Skeletal muscle satellite cell (primary cell): ENCODE results near the gene GNGT2.
A peak's percentile ranks its signal among the peaks of the same experiment; 100 is the strongest.

Experiments used
- H3K27me3 ChIP-seq: 2 replicates; pipeline ENCODE4 v1.7.0; 2013; ENCODE audit warnings: low read length; ENCODE audit not compliant: control insufficient read depth, insufficient read depth
- H3K36me3 ChIP-seq: 2 replicates; pipeline ENCODE4 v1.7.0; 2013; ENCODE audit warnings: mild to moderate bottlenecking, control low read depth, low read length; ENCODE audit not compliant: insufficient read depth
- H3K4me1 ChIP-seq: 2 replicates; pipeline ENCODE4 v1.7.0; 2013; ENCODE audit warnings: low read length; ENCODE audit not compliant: control insufficient read depth, insufficient read depth
- H3K4me2 ChIP-seq: 2 replicates; pipeline ENCODE4 v1.7.0; 2013; ENCODE audit warnings: mild to moderate bottlenecking, low read length
- H3K4me3 ChIP-seq: 2 replicates; pipeline ENCODE4 v1.7.0; 2013; ENCODE audit warnings: low read length
- H3K9ac ChIP-seq: 2 replicates; pipeline ENCODE4 v1.7.0; 2013; ENCODE audit warnings: mild to moderate bottlenecking, low read depth, low read length, moderate library complexity
- H3K9me3 ChIP-seq: replicated peaks from 2 replicates; pipeline ENCODE4 v1.7.0; 2013; ENCODE audit warnings: mild to moderate bottlenecking, control low read depth, low read length

The GNGT2 gene

DNA sequence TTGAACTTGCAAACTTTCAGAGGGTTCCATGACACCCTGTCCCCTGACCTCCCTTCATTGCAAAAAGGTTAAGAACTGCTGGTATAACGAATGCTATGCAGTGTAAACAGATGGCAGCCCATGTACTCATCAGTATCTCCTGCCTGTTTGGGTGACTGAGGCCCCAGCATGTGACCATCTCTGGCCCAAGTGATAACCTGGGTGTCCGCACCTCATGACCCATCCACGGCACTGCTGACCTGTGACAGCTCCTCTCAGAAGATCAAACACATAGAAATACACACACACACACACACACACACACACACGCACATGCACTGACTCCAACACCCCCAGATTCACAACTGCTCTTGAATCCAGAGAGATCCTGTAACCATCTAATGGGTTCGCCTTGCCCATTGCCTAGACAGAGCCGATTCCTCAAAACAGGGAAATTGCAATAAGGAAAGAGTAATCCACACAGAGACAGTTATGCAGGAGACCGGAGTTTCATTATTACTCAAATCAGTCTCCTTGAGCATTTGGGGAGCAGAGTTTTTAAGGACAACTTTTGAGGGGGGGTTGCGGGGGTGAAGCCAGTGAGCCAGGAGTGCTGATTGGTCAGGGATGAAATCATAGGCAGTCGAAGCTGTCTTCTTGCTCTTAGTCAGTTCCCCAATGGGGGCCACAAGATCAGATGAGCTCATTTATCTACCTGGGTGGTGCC, 31.5 kb upstream of the GNGT2 start:
- H3K9ac ChIP-seq: no peak overlapping the region
- no peaks in the 10 kb centered on the region for H3K36me3 ChIP-seq
- H3K4me3 ChIP-seq: no peak overlapping the region
- H3K9me3 ChIP-seq: no peaks in the 10 kb centered on the region
- H3K4me1 ChIP-seq: no peaks in the 10 kb centered on the region
- H3K27me3 ChIP-seq: peaks cover 29% of the 10 kb centered on the region
- no peak overlapping the region for H3K4me2 ChIP-seq

DNA sequence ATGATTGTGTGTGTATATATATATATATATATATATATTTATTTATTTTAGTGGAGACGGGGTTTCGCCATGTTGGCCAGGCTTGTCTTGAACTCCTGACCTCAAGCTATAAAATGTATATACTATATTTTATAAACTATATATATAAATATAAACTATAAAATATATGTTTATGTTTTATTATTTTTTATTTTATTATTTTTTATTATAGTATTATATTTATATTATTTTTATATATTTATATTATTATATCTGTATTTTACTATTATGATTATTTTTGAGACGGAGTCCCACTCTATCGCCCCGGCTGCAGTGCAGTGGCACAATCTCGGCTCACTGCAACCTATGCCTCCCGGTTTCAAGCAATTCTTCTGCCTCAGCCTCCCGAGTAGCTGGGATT, 30.7 kb upstream of the GNGT2 start:
- no peaks in the 10 kb centered on the region for H3K4me1 ChIP-seq
- no peaks in the 10 kb centered on the region for H3K36me3 ChIP-seq
- H3K9ac ChIP-seq: no peak overlapping the region
- no peak overlapping the region for H3K4me2 ChIP-seq
- H3K9me3 ChIP-seq: no peaks in the 10 kb centered on the region
- peaks cover 36% of the 10 kb centered on the region for H3K27me3 ChIP-seq
- H3K4me3 ChIP-seq: no peak overlapping the region

DNA sequence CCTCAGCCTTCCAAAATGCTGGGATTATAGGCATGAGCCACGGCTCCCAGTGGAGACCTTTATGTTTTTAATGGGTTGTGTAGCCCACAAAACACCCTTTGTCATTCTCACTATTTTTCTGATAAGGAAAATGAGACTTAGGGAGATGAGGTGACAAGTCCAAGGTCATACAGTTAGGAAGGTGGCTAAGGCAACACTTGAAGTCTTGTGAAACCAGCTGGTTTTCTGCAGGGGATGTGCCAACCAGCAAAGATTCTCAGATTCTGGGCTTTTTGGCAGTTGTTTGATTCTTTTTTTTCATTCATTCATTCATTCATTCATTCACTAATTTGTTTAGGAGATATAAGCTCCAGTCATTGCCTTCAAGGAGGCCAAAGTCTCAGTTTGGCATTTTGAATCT, 30.2 kb upstream of the GNGT2 start:
- H3K27me3 ChIP-seq: peaks cover 40% of the 10 kb centered on the region
- H3K36me3 ChIP-seq: no peaks in the 10 kb centered on the region
- H3K4me3 ChIP-seq: no peak overlapping the region
- no peaks in the 10 kb centered on the region for H3K9me3 ChIP-seq
- no peaks in the 10 kb centered on the region for H3K4me1 ChIP-seq
- H3K9ac ChIP-seq: no peak overlapping the region
- H3K4me2 ChIP-seq: no peak overlapping the region

DNA sequence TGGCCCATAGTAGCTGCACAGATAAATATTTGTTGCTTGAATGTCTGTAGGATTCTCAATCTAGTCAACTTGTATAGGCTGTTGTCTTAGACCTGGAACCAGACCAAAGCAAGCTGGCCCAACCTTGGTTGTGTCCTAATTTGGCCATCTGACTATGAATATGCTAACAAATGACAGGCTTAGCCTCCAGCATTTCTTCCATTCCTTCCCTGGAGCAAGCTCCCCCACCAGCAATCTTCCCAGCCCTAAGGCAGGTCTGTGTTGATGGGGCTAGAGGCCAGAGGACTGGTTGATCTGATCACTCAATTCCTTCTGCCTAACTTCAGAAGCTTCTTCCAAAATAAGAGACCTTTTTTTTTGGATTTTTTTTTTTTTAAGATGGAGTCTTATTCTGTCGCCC, 29.6 kb upstream of the GNGT2 start:
- H3K4me1 ChIP-seq: no peaks in the 10 kb centered on the region
- no peaks in the 10 kb centered on the region for H3K36me3 ChIP-seq
- H3K4me3 ChIP-seq: no peak overlapping the region
- no peaks in the 10 kb centered on the region for H3K9me3 ChIP-seq
- peaks cover 40% of the 10 kb centered on the region for H3K27me3 ChIP-seq
- H3K4me2 ChIP-seq: no peak overlapping the region
- no peak overlapping the region for H3K9ac ChIP-seq

DNA sequence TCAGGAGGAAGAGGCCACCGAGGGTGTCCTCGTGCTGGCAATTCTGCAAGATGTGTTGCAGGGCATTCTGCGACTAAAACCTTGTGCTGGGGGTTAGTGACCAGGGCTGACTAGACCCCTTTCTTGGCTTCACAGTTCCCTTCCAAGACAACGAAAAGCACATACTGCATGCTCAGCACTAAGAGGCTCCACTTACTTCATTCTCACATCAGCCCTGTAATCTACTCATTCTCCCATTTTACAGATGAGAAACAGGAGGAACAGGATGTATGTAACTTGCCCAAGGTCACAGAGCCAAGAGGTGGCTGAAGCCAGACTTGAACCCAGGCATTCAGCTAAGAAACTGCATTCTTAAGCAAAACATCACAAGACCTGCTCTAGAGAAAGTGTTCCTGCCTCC, 25.5 kb upstream of the GNGT2 start:
- Histone ChIP-seq H3K36me3 (no peaks in the 10 kb centered on the region), H3K9me3 (no peaks in the 10 kb centered on the region), H3K4me2 (no peak overlapping the region), H3K4me3 (no peak overlapping the region), H3K9ac (no peak overlapping the region), H3K27me3 (peaks cover 39% of the 10 kb centered on the region), H3K4me1 (peaks cover 4% of the 10 kb centered on the region)

DNA sequence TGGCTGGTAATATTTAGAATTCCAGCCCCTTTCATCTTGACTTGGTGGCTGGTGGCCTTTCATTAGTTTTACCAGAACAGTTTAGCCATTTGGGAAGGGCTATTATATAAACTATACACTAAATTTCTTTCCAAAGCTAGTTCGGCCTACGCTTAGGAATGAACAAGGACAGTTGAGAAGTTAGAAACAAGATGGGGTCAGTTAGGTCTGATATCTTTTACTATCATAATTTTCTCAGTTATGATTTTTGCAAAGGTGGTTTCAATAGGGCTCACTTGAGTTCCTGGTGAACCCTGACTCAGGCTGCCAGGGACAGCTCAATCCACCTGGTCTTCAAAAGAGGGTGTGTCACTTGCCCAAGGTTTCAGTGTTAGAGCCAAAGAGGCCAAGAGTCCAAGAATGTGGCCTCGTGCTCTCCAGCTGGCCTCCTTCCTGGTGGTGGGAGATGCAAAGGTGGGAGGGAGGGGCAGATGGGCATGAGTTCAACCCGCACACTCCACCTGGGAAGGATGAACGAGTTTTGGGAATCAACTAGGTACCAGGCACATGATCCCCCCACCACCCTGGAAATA, 24.2 kb upstream of the GNGT2 start:
- Histone ChIP-seq H3K9me3 (no peaks in the 10 kb centered on the region), H3K27me3 (peaks cover 36% of the 10 kb centered on the region), H3K4me3 (no peak overlapping the region), H3K4me2 (no peak overlapping the region), H3K36me3 (no peaks in the 10 kb centered on the region), H3K9ac (no peak overlapping the region), H3K4me1 (peaks cover 12% of the 10 kb centered on the region)

DNA sequence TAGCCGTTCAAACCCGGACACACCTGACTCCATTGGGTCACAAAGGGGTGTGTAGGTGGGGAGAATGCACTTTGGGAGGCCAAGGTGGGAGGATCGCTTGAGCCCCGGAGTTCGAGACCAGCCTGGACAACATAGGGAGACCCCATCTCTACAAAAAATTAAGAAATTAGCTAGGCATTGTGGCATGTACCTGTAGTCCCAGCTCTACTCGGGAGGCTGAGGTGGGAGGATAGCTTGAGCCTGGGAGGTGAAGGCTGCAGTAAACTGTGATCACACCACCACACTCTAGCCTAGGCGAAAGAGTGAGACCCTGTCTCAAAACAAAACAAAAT, 21.2 kb upstream of the GNGT2 start:
- H3K9ac ChIP-seq: no peak overlapping the region
- H3K4me1 ChIP-seq: peaks cover 12% of the 10 kb centered on the region
- H3K4me2 ChIP-seq: peak overlapping the region; percentile 97
- H3K36me3 ChIP-seq: no peaks in the 10 kb centered on the region
- H3K9me3 ChIP-seq: no peaks in the 10 kb centered on the region
- H3K4me3 ChIP-seq: no peak overlapping the region
- H3K27me3 ChIP-seq: peaks cover 38% of the 10 kb centered on the region

DNA sequence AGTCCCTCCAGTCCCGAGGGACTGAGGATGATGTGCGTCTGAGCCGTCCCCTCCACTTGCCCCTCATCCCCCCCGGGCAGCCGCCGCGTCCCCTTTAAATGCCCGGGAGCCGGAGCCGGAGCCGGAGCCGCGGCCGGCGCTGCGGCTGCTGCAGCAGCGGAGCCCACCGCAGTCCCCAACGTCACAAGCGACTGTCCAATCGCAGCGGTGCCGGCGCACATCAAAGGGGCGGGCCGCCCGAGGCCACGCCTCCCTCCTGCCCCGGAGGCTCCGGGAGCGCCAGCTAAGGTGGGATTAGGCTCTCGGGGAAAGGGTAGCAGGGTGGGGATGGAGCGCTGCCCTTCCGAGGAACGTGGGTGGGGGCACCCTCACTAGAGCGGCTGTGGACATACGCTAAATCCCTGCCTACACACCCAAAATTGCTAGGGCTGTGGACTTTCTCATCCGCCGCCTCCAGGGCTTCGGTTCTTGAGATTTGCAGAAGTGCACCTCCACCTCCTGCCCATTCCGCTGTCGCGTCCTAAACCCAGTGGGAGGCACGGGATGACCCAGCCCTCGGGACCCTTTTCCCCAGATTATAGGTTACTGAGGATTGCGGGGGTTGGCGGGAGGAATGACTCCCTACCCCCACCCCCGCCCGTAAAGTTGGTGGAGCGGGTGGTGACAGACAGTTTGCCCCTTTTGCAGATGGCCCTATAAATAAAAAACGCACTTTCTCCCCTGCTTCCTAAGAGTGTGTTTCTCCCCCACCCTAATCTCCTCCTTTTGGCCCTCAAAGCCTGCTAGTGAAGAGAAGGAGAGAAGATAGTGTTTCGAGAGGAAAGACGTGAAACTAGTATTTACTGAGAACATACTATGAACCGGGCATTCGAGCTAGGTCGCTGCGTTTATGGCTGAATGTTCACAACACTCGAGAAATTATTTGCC, 20.5 kb upstream of the GNGT2 start, which contains the start of gene PHOSPHO1:
Gene PHOSPHO1 (minus strand): TSS at position 152 of the 927 bp plus-strand sequence. CDS start 4,096 bp downstream, outside the sequence.
- no peaks in the 10 kb centered on the region for H3K9me3 ChIP-seq
- no peaks in the 10 kb centered on the region for H3K36me3 ChIP-seq
- H3K4me1 ChIP-seq: peaks cover 12% of the 10 kb centered on the region
- H3K9ac ChIP-seq: peak within 1 kb of the TSS; percentile 36
- peak within 1 kb of the TSS; percentile 97 for H3K4me2 ChIP-seq
- peaks cover 39% of the 10 kb centered on the region for H3K27me3 ChIP-seq
- H3K4me3 ChIP-seq: peak within 1 kb of the TSS; percentile 87

DNA sequence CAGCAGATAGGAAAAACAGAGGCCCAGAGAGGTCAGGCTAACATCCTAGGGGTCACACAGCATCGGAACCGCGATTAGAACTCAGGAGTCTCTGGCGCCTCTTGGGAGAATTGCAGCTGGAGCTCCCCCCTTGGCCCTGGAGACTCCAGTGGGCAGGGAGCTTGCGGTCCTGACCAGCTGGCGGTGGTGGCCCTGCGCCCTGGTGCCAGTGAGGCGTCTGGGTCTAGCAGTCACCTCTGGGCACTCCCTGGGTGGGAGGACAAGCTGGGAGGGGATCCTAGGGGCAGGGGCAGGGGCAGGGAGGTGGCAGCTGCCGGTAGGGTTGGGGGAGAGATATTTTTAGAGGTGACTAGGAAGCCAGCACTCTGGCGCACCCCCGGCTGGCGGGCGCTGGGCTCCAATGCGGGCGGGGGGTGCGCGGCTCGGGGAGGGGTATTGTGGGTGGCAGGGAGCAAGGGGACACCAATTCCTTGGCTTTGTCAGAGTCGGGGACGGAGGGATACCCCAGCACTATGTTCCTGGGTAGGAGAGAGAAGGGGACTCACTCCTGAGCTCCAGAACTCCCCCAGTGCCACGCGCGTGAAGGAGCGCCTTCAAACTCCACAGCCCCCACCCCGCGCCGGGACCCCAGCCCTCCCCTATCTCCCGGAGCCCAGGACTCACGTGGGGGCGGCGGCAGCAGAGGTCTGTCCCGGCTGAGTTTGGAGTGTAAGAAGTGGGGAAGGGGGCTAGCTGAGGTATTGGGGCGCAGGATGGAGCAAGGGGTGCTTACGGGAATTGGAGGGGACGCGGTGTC, 19.6 kb upstream of the GNGT2 start:
- H3K4me1 ChIP-seq: peaks cover 12% of the 10 kb centered on the region
- no peaks in the 10 kb centered on the region for H3K9me3 ChIP-seq
- peak overlapping the region; percentile 87 for H3K4me3 ChIP-seq
- H3K4me2 ChIP-seq: peak overlapping the region; percentile 97
- no peaks in the 10 kb centered on the region for H3K36me3 ChIP-seq
- peaks cover 44% of the 10 kb centered on the region for H3K27me3 ChIP-seq
- no peak overlapping the region for H3K9ac ChIP-seq

DNA sequence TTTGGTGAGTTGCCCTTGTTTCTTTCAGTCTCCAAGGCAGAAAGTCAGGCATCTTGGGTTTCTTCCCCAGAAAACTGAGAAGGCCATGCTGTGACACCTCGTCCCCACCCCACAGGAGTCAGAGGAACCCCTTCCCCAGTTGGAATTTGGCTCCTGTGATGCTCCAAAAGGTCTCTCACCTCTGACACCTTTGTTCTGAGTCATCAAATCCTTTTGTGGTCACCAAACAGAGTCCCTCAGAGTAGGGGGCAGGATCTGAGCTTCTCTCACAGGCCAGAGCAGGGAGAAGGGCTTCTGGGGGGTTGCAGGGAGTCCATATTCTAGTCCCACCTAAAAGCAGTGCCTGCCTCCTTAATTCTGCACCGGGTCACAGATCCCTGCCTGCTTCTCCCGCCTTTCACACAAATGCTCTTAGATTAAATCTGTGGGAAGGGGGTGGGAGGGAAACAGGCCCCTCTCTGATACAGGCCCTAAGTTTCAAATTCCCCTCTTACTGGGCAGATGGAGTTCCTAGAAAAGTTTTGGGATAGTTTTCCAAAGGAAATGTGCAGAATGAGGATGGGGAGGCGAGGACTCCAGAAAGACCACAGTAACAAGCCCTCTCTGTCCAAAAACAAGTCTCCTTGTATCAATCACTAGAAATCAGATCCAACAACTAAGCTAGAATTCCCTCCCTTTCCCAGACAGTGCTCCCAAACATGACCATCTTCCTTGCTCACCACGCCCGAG, 18.9 kb upstream of the GNGT2 start:
- peak overlapping the region; percentile 97 for H3K4me2 ChIP-seq
- H3K4me3 ChIP-seq: no peak overlapping the region
- H3K9me3 ChIP-seq: no peaks in the 10 kb centered on the region
- peaks cover 12% of the 10 kb centered on the region for H3K4me1 ChIP-seq
- peaks cover 49% of the 10 kb centered on the region for H3K27me3 ChIP-seq
- no peak overlapping the region for H3K9ac ChIP-seq
- H3K36me3 ChIP-seq: no peaks in the 10 kb centered on the region
